Measurements from ENCODE around the gene SFI1.
"Not testable (repeated sequence)": the region's sequence is repeated elsewhere in the genome, so short reads cannot be mapped to it uniquely, and the experiment has no call there.

The SFI1 gene

DNA sequence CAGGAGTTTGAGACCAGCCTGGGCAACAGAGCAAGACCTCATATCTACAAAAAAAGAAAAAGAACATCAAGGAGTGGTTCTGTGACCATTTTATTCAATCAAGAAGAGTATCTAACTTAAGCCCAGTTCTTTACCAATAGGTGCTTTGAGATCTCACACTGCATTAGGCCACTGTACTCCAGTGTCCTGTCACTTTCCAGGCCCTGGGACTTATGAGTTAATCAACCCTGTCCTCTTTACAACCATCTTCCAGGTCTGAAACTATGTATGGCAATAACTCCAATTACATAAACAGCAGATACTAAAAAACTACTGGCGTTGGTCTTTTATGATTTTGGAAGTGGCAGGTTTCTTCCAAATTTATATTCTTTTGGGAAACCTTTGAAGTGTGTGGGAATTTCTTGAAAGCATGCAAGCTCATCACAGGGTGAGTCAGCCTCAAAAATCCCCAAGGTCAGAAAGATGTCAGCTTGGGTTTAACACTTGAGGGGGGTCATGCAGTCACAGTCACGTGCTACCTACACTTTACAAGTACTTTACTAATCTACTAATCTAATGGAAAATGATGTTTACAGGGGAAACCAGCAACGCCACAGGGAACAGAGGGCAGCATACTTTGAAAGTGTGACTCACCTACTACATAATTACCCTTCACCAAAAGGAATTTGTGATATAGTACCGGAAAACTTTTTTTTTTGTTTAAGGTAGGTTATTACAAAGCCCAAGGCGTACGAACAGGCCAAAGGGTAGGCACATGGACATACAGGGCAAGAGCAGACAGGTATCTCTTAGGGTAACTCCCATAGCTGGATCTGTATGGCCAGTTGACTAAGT, 150.1 kb downstream of the SFI1 start:
- no peak for DNase-seq

DNA sequence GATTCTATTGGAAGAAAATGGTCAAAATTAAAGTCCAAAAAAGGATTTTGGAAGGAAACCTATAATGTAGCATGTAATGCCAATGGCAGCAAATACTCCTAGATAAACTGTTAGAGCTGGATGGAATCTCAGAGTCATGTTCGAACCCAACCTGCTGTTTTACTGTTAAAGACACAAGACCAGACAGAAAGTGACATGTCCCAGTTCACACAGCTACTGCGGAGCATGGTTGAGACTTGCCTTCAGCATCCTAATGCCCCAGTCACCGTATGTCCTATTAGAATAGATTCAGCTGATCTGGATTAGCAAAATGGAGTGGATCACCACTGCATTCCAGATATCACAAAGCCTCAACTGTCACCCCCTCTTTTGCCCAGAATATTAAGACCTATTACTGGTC, 150.7 kb downstream of the SFI1 start:
- no peak for DNase-seq

DNA sequence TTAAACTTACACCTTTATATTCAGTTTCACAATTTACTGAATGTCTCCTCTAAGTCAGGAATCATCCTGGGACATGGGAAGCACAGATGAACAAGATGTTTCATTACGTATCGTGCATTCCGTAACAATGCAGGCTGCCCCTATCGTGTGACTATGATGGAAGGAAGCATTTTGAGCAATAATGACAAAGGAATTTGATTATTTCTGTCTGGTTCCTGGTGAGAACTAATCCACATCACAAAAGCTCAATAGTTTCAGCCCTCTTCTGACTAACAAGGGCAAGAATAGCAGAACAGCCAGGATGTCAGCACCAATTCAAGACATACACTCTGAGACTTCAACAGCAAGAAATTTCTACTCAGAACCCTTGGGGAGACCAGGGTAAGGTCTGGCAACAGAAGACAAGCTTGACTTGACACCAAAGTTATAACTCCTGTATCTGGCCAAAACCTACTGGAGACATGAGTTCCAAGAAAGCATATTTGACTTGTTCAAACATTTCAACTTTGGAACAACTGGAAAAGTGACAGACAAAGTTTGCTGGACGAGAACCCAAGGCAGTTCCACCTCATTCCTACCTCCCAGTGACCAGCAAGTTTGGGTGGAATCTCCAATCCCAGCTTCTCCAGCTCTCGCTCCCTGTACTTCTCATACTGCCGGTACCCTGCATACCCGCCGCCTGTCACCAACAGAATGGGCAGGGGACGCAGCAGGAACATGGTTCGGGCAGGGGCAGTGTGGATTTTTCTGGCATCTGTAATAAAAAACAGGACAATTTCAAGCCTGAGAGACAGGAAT, 151.4 kb downstream of the SFI1 start:
- DNase-seq: no peak

GRCh38 chr22:31650391-31650790, 154.1 kb downstream of the SFI1 start:
- DNase-seq: no peak

- DNase-seq: no peak
Measured at GRCh38 chr22:31651664-31652063, 155.3 kb downstream of the SFI1 start.

GRCh38 chr22:31652088-31652487, 155.8 kb downstream of the SFI1 start:
- no peak for DNase-seq

- DNase-seq: no peak
Measured at GRCh38 chr22:31652911-31653684, 156.8 kb downstream of the SFI1 start.

- DNase-seq: no peak
Measured at GRCh38 chr22:31653944-31654343, 157.6 kb downstream of the SFI1 start.

- DNase-seq: no peak
Measured at GRCh38 chr22:31654408-31654807, 158.1 kb downstream of the SFI1 start.

DNA sequence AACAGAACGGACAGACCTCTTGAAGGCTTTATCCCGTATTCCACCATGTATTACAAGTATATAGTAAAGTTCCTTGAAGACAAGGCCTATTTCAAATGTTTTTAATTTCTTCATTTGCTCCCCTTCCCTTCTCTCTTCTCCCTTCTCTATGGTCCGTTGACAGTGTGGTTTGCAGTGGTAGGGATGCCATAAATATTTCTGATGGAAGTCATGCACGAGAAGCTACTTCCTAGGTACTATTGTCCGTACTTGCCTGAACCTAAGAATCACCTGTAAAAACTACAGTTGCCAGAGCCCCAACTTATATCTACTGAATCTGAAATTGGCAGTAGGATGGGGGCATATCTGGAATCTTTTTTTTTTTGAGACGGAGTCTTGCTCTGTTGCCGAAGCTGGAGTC, 162.9 kb downstream of the SFI1 start:
- DNase-seq: no peak

- DNase-seq: not testable (repeated sequence)
Measured at GRCh38 chr22:31660860-31661341, 164.6 kb downstream of the SFI1 start.

DNA sequence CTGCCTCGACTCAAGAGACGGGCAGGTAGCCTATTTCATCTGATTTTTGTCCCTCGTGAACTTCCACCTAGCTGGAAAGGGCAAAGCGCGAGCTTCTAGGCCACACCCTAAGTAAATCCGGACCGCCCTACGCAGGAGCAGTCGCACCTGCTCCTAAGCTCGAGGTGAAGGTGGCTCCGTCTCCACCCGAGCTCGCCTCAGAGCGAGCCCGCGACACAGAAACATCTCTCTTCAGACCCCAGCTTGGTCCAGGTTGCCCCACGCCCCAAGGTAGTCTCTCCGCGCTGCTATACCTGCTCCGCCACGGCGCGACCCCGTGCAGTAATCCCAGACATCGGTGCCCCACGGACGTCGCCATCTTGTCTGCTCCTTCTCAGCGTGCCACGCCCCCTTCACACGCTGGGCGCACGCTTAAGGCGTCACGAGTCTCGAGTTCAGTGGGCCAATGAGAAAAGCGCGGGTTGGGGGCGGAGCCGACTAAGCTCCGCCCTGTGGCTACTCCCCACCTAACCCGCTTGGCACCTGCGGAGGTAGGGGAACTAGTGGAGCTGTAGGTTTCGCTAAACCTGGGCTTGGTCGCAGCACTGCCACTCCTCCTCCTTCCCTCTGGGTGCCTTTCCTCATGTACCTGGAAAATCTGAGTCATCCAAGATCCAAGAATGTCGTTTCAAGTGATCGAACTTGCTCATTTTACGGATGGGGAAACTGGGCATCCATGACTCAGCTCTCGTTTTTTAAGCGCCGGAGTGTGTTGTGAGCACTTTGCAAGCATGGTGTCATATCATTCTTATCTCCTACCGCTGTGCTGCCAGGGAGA, 165.7 kb downstream of the SFI1 start, which contains the start of gene PISD:
TSS of gene PISD (minus strand) at position 365 of the 817 bp plus-strand sequence. CDS start at position 358, 7 bp downstream.
- peak; percentile 75 for DNase-seq

DNA sequence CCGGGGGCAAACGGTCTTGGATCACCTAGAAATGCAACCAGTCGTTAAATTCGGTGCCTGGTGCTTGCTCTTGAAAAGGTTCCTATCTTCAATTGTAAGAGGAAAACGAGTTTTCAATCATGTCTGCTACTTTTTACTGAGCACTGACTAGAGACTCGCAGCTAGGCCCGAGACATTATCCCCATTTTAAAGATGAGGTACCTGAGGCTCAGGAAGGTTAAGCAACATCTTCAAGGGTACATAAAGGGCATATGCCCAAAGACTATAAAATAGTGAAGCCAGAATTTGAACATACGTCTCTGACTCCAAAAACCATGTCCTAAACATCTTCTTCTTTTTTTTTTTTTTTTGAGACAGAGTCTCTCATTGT, 166.3 kb downstream of the SFI1 start:
- DNase-seq: no peak
